SH-SY5Y (cell line): ENCODE results near the gene NID1.

Experiments used
- GATA2 ChIP-seq: IDR thresholded peaks from 2 replicates; pipeline ENCODE4 v1.6.1; 2011; ENCODE audit warnings: mild to moderate bottlenecking, low read depth, low read length
- GATA3 ChIP-seq: IDR thresholded peaks from 2 replicates; pipeline ENCODE4 v1.6.1; 2011; ENCODE audit warnings: low read depth, mild to moderate bottlenecking, low read length, moderate library complexity

GRCh38 chr1:235992868-235993267 is 72.0 kb downstream of the NID1 start:
- TF ChIP-seq GATA3 (no peak), GATA2 (no peak)
